ENCODE measurements around the gene NFKB2.

NFKB2 gene

GRCh38 chr10:102405108-102405571 lies 9.6 kb downstream of the NFKB2 start:
- intact Hi-C loops (cut with DNase I) = no loop called here
- DNase-seq = no peak

DNA sequence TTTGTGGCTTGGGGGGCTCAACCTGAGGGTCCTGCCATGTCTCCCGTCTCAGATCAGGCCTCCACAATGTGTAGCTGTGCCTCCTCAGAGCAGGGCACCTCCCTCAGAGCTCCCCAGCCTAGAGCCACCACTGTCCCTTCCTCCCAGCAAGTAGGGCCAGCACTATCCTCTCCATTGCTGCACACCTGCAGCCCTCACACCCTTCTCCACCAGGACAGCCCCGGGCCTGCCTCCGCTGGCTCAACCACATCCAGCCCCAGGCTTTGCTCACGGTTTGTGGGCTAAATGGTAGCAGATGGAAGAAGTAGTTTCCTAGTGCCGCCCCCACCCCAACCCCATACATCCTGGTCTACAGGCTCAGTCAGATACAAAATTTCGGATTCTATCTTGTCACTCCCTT lies 10.1 kb downstream of the NFKB2 start:
- no peak for DNase-seq
- intact Hi-C loops (cut with DNase I) = no loop called here

DNA sequence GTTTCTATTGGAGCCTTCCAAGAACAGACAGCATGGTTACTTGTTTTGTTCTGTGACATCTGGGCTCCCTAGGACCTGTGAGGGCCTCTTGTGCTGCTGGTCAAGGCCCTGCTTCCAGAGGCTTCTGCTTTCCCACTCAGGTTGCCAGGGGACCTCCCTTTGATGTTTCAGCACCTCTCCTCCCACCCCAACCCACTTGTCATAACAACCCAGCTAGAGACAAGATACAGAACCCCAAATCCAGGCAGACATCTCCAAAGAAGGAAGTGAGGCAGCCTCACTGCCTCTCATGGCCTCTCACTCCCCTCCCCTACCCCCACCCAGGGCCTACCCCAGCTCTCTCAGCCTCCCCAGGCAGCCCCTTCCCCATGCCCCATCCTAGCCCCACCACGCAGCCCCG lies 11.3 kb downstream of the NFKB2 start:
- DNase-seq = no peak
- intact Hi-C loops (cut with DNase I) = no loop called here

DNA sequence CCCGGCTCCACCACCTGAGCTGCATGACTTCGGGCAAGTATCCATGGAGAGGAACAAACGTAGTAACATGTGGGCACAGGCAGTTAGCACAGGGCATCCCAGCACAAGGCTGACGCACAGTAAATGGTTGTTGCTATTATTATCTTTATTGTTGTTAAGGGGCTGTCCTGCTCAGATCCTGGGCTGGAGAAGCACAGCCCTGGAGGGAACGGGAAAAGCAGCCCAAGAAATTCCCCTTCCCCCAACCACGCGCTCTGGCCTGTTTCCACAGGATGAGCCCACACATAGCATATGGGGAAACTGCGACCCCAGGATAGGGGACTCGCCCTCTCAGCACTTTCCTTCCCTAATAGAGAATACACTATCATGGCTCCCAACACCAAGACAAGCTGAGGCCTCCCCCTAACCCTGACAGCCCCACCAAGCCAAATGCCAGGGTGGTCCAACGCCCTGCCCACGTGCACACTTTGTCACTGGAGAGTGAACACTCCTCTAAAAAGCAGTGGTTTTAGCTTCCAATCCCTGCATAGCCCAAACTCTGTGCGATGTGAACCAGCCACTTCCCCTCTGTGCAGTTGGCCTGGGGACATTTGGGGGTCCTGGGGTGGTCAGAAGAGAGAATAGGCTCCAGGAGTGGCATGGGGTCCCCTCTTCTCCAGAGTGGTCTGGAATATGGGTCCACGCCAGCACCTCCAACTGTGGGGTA lies 12.1 kb downstream of the NFKB2 start:
- intact Hi-C loops (cut with DNase I) = no loop called here

GRCh38 chr10:102408131-102408727 lies 12.7 kb downstream of the NFKB2 start:
- intact Hi-C loops (cut with DNase I) = no loop called here

More for the DNA sequence above, 12.1 kb downstream of the NFKB2 start:
- peak in 1 of 42 donors; percentile 15 for DNase-seq

DNA sequence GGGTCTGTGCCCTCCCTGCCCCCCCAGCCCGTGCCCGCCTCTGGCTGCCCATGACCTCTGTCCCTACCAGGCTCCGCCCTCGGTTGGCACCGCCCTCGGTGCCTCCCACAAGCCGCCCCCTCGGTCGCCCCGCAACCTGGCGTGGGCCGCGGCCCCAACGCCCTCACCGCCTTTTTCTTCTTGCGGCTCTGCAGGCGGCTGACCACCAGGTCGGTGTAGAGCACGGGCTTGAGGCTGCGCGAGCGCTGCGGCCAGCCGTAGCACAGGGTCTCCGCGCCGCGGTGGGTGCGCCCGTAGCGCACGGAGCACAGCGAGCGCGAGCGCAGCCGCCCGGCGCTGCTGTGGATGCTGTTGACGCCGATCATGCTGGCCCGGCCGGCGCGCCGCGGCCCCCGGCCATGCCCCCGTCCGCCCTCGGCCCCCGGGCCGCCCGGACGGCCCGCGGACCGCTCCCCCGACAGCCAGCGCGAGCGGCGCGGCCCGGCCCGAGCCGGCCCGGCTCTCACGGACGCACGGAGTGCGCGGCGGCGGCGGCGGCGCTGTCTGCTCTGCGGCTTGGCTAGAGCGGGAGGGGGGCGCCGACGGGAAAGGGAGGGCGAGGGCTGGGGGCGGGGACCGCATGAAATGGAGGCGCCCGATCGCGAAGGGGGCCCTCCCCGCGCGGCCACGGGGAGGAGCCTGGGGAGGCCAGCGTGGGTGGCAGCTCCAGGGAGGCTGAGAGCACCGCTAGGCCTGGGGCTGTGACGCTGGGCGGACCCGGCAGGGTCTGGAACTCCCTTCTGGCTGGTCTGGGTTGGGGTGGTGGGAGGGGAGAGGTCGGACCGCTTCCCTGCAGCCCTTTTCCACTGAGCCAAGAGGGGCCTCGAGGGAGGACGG lies 13.5 kb downstream of the NFKB2 start:
- intact Hi-C loops (cut with DNase I) = no loop called here
- peak in 41 of 42 donors; percentile 55 to 94 (median 81) for DNase-seq

More at GRCh38 chr10:102408131-102408727, 12.7 kb downstream of the NFKB2 start:
- peak in 12 of 42 donors; percentile 18 to 68 (median 51) for DNase-seq

- DNase-seq = peak in 1 of 42 donors; percentile 14
- intact Hi-C loops (cut with DNase I) = no loop called here
These were observed 14.3 kb downstream of the NFKB2 start for GRCh38 chr10:102409604-102410428.

GRCh38 chr10:102410429-102411073 lies 15.0 kb downstream of the NFKB2 start:
- peak in 38 of 42 donors; percentile 44 to 90 (median 72) for DNase-seq
- intact Hi-C loops (cut with DNase I) = no loop called here

DNA sequence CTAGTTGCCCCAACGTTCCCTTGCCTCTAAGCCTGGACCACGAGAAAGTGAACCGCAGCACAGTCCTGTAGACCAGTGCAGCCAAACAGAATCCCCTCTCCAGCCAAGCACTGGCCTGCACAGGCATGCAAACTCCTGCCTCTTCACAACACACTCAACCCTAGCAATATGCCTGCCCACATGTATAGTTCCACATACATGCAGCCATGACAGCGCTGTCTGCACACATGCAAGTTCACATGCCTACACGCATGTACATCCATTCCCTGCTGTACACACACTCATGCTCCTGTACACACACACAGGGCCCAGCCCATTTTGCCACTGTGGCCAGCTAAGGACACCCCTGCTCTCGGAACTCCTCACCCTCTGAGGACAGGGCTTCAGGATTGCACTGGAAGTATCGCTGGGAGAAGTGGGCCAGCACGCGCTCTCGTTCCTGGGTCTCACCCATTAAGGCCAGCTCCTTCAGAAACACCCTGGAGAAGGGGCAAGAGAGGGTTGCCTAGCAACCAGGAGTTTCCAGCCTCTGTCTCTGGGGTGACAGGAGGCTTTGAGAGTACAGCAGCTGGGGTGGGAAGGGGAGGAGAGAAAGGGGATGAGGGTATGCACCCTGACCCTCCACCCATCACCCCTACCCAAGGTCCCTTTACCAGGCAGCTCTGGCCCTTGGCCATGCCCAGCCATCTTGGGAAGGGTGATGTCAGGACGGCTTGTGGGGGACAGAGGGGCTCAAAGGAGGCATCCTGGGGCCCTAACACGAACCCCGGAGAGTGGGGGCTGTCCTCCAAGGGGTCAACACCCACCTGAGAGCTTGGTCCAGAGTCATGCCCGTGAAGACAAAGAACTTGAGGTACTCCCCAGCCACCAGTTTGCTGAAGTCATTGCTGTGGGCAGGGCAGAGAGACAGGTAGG lies 16.1 kb downstream of the NFKB2 start:
- intact Hi-C loops (cut with DNase I) = no loop called here
- DNase-seq = no peak

- intact Hi-C loops (cut with DNase I) = no loop called here
- DNase-seq = no peak
These were observed 16.8 kb downstream of the NFKB2 start for GRCh38 chr10:102412293-102412692.

- intact Hi-C loops (cut with DNase I) = no loop called here
- DNase-seq = peak in 39 of 42 donors; percentile 45 to 93 (median 70)
These were observed 17.7 kb downstream of the NFKB2 start for GRCh38 chr10:102413053-102413705.

DNA sequence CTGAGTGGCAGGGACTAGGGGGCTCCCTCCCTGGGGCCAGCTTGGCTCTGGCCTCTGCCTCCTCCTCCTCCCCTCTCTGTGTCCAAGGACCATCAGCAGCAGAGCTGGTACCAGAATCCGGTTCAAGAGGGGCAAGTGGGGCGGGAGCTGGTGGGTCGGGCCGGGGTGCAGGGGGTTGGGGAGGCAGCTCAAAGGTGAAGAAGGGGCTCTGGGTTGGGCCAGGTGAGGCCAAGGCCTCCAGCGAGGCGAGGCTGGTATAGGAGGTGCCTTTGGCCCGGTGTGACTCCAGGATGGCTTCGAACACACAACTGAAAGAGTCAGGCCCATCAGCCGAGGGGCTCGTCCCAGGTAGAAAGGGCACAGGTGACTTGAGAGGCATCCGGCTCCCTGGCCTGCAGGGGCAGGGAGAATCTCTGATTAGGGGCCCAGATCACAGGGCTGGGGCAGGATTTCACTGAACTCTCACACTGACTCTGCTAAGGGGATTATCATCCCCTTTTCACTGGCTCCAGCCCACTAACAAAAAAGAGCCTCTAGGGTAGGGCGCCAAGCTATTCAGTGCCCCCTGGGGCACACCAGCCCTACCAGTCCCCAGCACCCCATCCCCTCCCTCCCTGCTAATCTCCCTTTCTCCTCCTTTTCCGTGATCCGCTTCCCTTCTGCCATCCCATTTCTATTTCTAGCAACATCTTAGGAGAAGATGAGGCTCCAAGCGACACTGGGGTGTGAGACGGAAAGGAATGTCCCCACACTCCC lies 18.5 kb downstream of the NFKB2 start:
- DNase-seq = no peak
- intact Hi-C loops (cut with DNase I) = no loop called here

DNA sequence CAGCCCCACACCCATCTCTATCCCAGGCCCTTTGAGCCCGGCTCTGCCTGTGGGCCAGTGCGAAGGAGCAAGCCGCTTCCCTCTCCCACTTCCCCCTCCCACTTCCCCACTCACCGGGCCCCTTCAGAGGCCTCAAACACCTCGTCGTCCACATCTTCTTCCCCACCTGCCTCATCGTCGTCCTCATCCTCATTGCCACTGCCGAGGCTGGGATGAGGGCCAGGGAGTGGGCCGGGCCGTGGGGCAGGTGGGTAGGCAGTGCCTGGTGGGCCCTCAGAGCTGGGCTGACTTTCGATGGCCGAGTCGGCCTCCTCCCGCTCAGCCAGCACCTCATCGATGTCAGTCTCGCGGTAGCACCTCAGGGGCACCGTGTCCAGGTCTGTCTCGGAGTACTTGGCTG lies 19.2 kb downstream of the NFKB2 start:
- intact Hi-C loops (cut with DNase I) = no loop called here

DNA sequence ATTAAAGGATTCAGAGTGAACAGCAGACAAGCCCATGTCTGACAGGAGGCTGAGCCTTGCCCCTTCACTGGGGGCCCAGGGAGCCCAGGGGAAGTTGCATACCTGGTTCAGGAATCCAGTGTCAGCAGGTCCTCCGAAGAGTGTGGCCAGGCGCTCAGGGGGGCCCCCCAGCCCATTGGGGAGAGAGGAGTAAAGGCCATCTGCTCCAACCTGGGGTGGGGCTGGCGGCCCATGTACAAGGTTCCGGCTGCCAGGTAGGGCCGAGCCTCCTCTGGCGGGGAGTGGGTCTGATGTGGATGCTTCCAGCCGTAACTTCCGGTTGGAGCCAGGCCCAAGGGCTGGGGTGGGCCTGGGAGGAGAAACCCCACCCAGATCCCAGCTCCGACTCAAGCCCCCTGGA lies 20.8 kb downstream of the NFKB2 start:
- intact Hi-C loops (cut with DNase I) = no loop called here
- no peak for DNase-seq

More for the DNA sequence above, 19.2 kb downstream of the NFKB2 start:
- DNase-seq = peak in 1 of 42 donors; percentile 3

GRCh38 chr10:102416695-102417094 lies 21.2 kb downstream of the NFKB2 start:
- no peak for DNase-seq
- intact Hi-C loops (cut with DNase I) = no loop called here

Data from head of caudate nucleus (tissue), 42 donors.